ENCODE data around the gene HCRTR1.

Gene HCRTR1

DNA sequence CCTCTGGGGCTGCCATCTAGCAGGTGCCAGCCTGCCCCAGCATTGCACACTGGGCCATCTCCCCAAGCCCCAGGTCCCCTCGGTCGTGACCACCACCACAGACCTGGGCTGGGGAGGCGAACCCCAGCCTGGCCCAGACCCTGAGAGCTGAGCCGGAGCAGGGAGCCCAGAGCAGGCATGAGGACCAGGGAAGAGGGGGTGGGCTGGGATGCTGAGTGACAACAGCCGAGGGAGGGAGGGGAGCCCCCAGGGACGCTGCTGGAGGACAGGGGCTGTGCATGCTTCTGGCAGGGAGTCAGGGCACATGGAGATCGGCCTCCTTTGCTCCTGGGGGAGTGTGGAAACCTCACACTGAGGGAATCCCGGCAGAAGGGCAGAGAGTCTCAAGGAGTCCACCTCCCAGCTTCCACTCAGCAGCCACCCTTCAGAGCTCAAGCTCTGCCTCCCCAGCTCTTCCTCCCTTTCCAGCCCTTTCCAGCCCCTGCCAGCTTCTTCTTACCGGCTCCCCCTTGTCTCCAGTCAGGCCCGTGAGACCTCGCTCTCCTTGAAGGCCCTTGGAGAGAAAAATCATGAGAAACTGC is 50.9 kb downstream of the HCRTR1 start:
- no peak for DNase-seq

- no peak for DNase-seq
Observed at GRCh38 chr1:31669433-31669785, 51.9 kb downstream of the HCRTR1 start.

- peak; percentile 88 to 94 for DNase-seq
Observed at GRCh38 chr1:31669786-31670592, 52.5 kb downstream of the HCRTR1 start.

GRCh38 chr1:31670593-31670964 is 53.1 kb downstream of the HCRTR1 start:
- no peak for DNase-seq

DNA sequence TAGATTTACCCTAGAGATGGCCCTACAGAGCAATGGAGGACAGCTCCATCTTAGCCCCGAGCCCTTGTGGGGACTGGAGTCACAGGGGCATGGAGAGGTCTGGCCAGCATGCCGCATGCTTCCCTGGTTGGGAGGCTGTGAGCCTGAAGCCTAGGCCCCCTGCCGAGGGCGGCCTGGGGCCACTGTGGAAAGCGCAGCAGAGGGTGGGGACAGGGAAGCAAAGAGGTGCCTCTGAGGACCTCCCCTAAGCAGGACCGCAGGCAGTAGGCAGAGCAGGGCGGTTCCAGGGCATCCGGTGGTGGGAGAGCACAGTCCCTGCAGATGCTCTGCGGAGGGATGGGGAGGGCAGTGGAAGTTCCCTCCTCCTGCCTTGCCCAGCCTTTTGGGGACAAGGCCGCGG is 53.7 kb downstream of the HCRTR1 start:
- DNase-seq = no peak

DNA sequence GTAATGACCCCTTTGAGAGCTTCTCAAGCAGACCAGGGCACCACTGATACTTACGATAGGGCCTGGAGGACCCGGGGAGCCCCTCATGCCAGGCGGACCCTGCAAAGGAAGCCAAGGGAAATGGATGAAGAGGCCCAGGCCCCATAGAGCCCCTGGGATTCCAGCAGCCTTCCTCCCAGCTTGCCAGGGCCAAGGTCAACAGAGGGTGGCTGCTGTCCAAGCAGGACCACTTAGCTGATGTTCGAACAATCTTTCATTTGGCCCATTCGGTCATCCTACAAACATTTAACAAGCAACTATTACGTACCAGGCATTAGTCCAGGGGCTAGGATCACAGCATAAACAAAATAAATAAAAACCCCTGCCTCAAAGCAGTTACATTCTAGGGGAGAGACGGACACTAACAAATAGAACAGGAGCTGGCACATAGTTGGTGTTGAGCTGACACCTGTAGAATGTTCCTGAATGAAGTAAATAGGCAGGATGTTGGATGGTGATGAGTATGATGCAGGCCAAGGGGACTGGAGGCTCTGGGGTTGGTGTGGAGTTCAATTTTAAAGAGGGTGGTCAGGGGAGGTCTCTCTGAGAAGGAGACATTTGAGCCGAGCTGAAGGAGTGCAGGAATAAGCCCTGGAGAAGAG is 54.2 kb downstream of the HCRTR1 start:
- DNase-seq = no peak

DNA sequence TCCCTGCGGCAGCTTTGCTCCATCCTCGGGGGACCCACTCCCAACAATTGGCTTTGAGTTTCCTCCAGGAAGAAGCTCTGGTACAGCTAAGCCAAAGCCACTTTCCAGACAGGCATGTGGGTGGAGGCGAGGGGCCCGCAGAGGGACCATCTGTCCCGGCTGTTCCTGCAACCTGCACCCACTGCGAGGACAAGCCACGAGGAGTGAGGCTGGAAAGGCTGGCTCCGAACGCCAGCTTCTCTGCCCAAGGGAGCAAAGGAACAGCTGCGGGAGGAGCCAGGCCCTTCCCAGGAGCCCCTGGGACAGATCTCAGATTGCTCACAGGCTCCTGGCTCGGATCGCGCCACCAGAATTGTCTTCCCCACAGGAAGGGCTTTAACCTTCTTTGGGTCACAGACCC is 55.5 kb downstream of the HCRTR1 start:
- DNase-seq = no peak

GRCh38 chr1:31673433-31673832 is 55.9 kb downstream of the HCRTR1 start:
- no peak for DNase-seq

DNA sequence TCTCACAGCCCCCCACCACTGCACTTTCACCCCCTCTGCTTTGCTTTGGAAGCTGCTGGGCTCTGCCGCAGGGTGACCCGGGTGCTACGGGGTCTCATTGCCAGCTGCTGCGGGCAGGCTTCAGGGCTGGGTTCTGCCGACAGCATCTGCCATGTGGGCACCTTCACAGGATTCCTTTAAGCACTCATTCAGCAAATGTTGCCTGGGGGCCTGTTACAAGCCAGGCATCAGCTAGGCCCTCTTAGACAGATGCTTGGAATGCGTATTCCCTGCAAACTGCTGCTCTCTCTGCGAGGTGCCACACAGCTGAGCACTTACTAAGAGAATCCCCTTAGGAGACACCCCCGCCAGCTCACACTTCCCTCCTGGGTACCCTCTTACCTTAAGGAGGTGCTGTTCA is 57.1 kb downstream of the HCRTR1 start:
- DNase-seq = no peak

GRCh38 chr1:31675161-31675560 is 57.7 kb downstream of the HCRTR1 start:
- DNase-seq = no peak

DNA sequence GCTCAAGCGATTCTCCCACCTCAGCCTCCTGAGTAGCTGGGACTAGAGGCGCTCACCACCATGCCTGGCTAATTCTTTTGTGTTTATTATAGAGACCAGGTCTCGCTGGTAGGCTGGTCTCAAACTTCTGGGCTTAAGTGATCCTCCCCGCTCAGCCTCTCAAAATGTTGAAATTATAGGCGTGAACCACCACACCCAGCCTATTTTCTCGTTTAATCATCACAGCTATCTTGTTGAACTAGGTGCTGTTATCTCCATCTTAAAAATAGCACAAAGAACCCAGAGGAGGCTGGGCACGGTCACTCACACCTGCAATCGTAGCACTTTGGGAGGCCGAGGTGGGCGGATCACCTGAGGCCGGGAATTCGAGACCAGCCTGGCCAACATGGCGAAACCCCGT is 58.3 kb downstream of the HCRTR1 start:
- no peak for DNase-seq
